ENCODE results near the gene AMHR2.

DNA sequence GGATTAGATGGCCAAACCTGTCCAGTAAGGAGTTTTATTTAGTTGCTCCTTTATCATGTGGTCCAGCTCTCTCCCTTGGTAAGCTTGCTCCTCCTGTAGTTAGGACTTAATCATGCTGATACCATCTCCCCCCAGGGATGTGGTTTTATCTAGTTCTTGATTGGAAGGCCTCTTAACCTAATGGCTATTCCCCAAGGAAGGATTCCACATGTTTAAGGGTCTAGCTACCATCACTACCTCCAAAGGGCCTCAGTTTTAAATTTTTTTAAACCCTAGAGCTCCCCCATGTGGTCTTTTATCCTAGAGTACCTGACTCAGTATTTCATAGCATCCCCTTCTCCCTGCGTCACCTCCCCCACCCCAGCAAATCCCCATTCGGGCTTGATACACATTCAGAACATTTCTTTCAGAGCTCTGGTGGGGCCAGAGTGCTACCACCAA, 53.1 kb downstream of the AMHR2 start:
- TF ChIP-seq CTCF (IDR thresholded peaks at IDR 0.05) = peak in 1 of 5 experiments; percentile 10
- no peak for TF ChIP-seq EP300 (IDR thresholded peaks at IDR 0.05; ENCODE audit: low read depth)
- TF ChIP-seq POLR2A (IDR thresholded peaks at IDR 0.05) = no peak
